PC-9 (cell line): ENCODE data around the gene RAB35. TPM values are rescaled to one million over a fixed set of nuclear protein-coding genes. Genes with fewer than 3 reads are reported as not detected.

Source experiments
- BruUV-seq: library from RNA; stranded (reverse); fragments of 400-500 nt; replicated peaks from 2 replicates; lab custom pipeline; 2021; lab: Mats Ljungman, UMichigan
- CTCF ChIA-PET: fragments of 300-600 bp; sonication (Branson Sonifier 250); formaldehyde crosslinking; loops from one replicate; lab custom pipeline; 2022; ENCODE audit warnings: antibody characterized with exemption; lab: Charles Lee
- POLR2A ChIA-PET: fragments of 300-600 bp; sonication (Branson Sonifier 250); formaldehyde crosslinking; loops from one replicate; lab custom pipeline; 2022; ENCODE audit warnings: antibody characterized with exemption; ENCODE audit not compliant: unreplicated experiment; lab: Charles Lee
- DNase-seq, 2 experiments: peaks; one replicate each; pipeline versions ENCODE4 v3.0.0 to v3.0.0-alpha.2; 2015 to 2022; ENCODE audit warnings: mixed read lengths in 1 of 2
- H2AFZ ChIP-seq: fragments of 200-600 bp; sonication (generic); 2 replicates; pipeline ENCODE4 v1.8.1; 2017; ENCODE audit warnings: antibody characterized with exemption
- H3F3A ChIP-seq: fragments of 200-600 bp; sonication (generic); 2 replicates; pipeline ENCODE4 v1.8.1; 2017; ENCODE audit warnings: antibody characterized with exemption, mild to moderate bottlenecking, low read depth; ENCODE audit not compliant: insufficient read depth
- H3K27ac ChIP-seq: fragments of 200-600 bp; sonication (generic); 2 replicates; pipeline ENCODE4 v1.6.1; 2016; ENCODE audit warnings: mixed run types
- H3K27me3 ChIP-seq: fragments of 200-600 bp; sonication (generic); 2 replicates; pipeline ENCODE4 v1.6.1; 2016; ENCODE audit warnings: low read depth, mixed run types; ENCODE audit not compliant: insufficient read depth
- H3K36me3 ChIP-seq: fragments of 200-600 bp; sonication (generic); 2 replicates; pipeline ENCODE4 v1.6.1; 2016; ENCODE audit warnings: low read depth, mixed run types
- H3K4me1 ChIP-seq: fragments of 200-600 bp; sonication (generic); replicated peaks from 2 replicates; pipeline ENCODE4 v1.6.1; 2016; ENCODE audit warnings: mixed run types; ENCODE audit not compliant: insufficient read depth
- H3K4me2 ChIP-seq: fragments of 200-600 bp; sonication (generic); 2 replicates; pipeline ENCODE4 v1.6.1; 2017; ENCODE audit warnings: mixed run types
- H3K4me3 ChIP-seq: fragments of 200-600 bp; sonication (generic); 2 replicates; pipeline ENCODE4 v1.6.1; 2016; ENCODE audit warnings: mixed run types
- H3K79me2 ChIP-seq: fragments of 200-600 bp; sonication (generic); 2 replicates; pipeline ENCODE4 v1.6.1; 2017; ENCODE audit warnings: low read depth, mixed run types
- H3K9me2 ChIP-seq: fragments of 200-600 bp; sonication (generic); 2 replicates; pipeline ENCODE4 v1.8.1; 2017; ENCODE audit warnings: mild to moderate bottlenecking; ENCODE audit not compliant: insufficient read depth
- H3K9me3 ChIP-seq: fragments of 200-600 bp; sonication (generic); 2 replicates; pipeline ENCODE4 v1.8.1; 2016; ENCODE audit warnings: low read depth; ENCODE audit not compliant: insufficient read depth
- H4K20me1 ChIP-seq: fragments of 200-600 bp; sonication (generic); 2 replicates; pipeline ENCODE4 v1.8.1; 2017; ENCODE audit not compliant: insufficient read depth
- CTCF ChIP-seq: fragments of 200-600 bp; sonication (generic); conservative IDR thresholded peaks from 2 replicates; pipeline ENCODE4 v1.6.1; 2017; ENCODE audit warnings: mixed run types, antibody characterized with exemption, mild to moderate bottlenecking, moderate library complexity
- EZH2 ChIP-seq: fragments of 200-600 bp; sonication (generic); IDR thresholded peaks from 2 replicates; pipeline ENCODE4 v1.8.0; 2017; ENCODE audit warnings: antibody characterized with exemption, low read depth
- intact Hi-C: fragments of 100-400 bp; cut with micrococcal nuclease; formaldehyde crosslinking; loops from one replicate; pipeline ENCODE4 v1.10.0; 2022; ENCODE audit not compliant: unreplicated experiment
- total RNA-seq: library from RNA; stranded (reverse); gene quantifications from 2 replicates; pipeline ENCODE4 v1.2.3, GENCODE V29; 2021

Gene RAB35
- total RNA-seq, 1 experiment from 2014 or later, result 52.0 TPM

GRCh38 chr12:120060196-120060595 lies 56.4 kb downstream of the RAB35 start:
- Histone ChIP-seq H3K9me3 (no peaks in the 10 kb centered on the region), H3K27ac (peak overlapping the region; percentile 91), H3K4me1 (peaks cover 76% of the 10 kb centered on the region), H2AFZ (no peak overlapping the region), H3K79me2 (0 out of 2 replicates have a peak, but pooled peaks cover 9% of the 10 kb centered on the region), H3K9me2 (no peaks in the 10 kb centered on the region; the same call in 1 of the 2 replicates), H4K20me1 (no peaks in the 10 kb centered on the region), H3K27me3 (no peaks in the 10 kb centered on the region), H3K4me2 (peak overlapping the region; percentile 47), H3K4me3 (no peak overlapping the region), H3K36me3 (no peaks in the 10 kb centered on the region), H3F3A (peaks cover 50% of the 10 kb centered on the region)
- DNase-seq, result peak in 1 of 2 experiments; percentile 41
- ChIA-PET POLR2A (interaction anchor here (0.6 kb wide), 1 partner anchor 1752 kb away, joined by 3 read pairs; no protein-coding TSS in a partner anchor), CTCF (no interaction called here)
- no TSS peak for BruUV-seq
- intact Hi-C loops, result no loop called here
- TF ChIP-seq EZH2, result no peak
- TF ChIP-seq CTCF, result no peak

GRCh38 chr12:120056739-120057138 lies 59.8 kb downstream of the RAB35 start:
- Histone ChIP-seq H3K9me3 (no peaks in the 10 kb centered on the region), H3K27me3 (no peaks in the 10 kb centered on the region), H3K27ac (peak overlapping the region; percentile 92; the same call in 1 of the 2 replicates), H2AFZ (no peak overlapping the region), H3K4me3 (no peak overlapping the region), H3K79me2 (0 out of 2 replicates have a peak, but pooled peaks cover 9% of the 10 kb centered on the region), H3K4me1 (peaks cover 54% of the 10 kb centered on the region), H3K4me2 (no peak overlapping the region), H3K9me2 (no peaks in the 10 kb centered on the region; the same call in 1 of the 2 replicates), H3F3A (peaks cover 33% of the 10 kb centered on the region), H3K36me3 (no peaks in the 10 kb centered on the region), H4K20me1 (no peaks in the 10 kb centered on the region)
- BruUV-seq, result no TSS peak
- ChIA-PET CTCF (no interaction called here), POLR2A (interaction anchor here (0.6 kb wide), 1 partner anchor 23 kb away, joined by 3 read pairs; no protein-coding TSS in a partner anchor)
- intact Hi-C loops, result no loop called here
- no peak for DNase-seq
- TF ChIP-seq CTCF, result no peak
- no peak for TF ChIP-seq EZH2

- H3K27ac ChIP-seq, result peak overlapping the region; percentile 92
- peak overlapping the region; percentile 52 for H3K4me2 ChIP-seq
- intact Hi-C loops, result no loop called here
- no peaks in the 10 kb centered on the region for H3K9me2 ChIP-seq
- H3K27me3 ChIP-seq, result no peaks in the 10 kb centered on the region
- H3K4me1 ChIP-seq, result peaks cover 42% of the 10 kb centered on the region
- BruUV-seq, result no TSS peak
- CTCF ChIA-PET, result no interaction called here
- no peaks in the 10 kb centered on the region for H3K9me3 ChIP-seq
- peak in 1 of 2 experiments; percentile 81 for DNase-seq
- H3F3A ChIP-seq, result peaks cover 29% of the 10 kb centered on the region
- no peaks in the 10 kb centered on the region for H3K36me3 ChIP-seq
- 0 out of 2 replicates have a peak, but pooled peaks cover 4% of the 10 kb centered on the region for H3K79me2 ChIP-seq
- H2AFZ ChIP-seq, result no peak overlapping the region
- POLR2A ChIA-PET, result no interaction called here
- TF ChIP-seq CTCF (no peak), EZH2 (no peak)
- no peaks in the 10 kb centered on the region for H4K20me1 ChIP-seq
- peak overlapping the region; percentile 8; the same call in 1 of the 2 replicates for H3K4me3 ChIP-seq
These were observed 61.1 kb downstream of the RAB35 start for GRCh38 chr12:120055231-120056000.
